Activated CD4-positive, alpha-beta T cell treated with anti-CD3 and anti-CD28 coated beads, Interleukin-2, Interleukin-6, amounts not matched to agents 100 ng/mL and 50 ng/mL, durations not matched to agents 16 hours and 8 hours (primary cell): Measurements from ENCODE around the gene CELSR1.

Source experiments
- DNase-seq: peaks from one replicate; pipeline ENCODE4 v3.0.0-alpha.2; 2020

CELSR1 gene

GRCh38 chr22:46549971-46550641 lies 12.7 kb upstream of the CELSR1 start:
- no peak for DNase-seq

GRCh38 chr22:46549563-46549840 lies 12.1 kb upstream of the CELSR1 start:
- no peak for DNase-seq

GRCh38 chr22:46547883-46548244 lies 10.4 kb upstream of the CELSR1 start:
- DNase-seq: no peak

GRCh38 chr22:46547179-46547882 lies 9.9 kb upstream of the CELSR1 start:
- no peak for DNase-seq

GRCh38 chr22:46546466-46547178 lies 9.2 kb upstream of the CELSR1 start:
- DNase-seq: no peak

- DNase-seq: no peak
Observed at GRCh38 chr22:46545086-46545792, 7.8 kb upstream of the CELSR1 start.

- DNase-seq: peak; percentile 78
Observed at GRCh38 chr22:46542011-46542985, 4.9 kb upstream of the CELSR1 start.

- DNase-seq: no peak
Observed at GRCh38 chr22:46541536-46541935, 4.1 kb upstream of the CELSR1 start.

- no peak for DNase-seq
Observed at GRCh38 chr22:46540874-46541273, 3.5 kb upstream of the CELSR1 start.

- no peak for DNase-seq
Observed at GRCh38 chr22:46539169-46539568, 1.7 kb upstream of the CELSR1 start.

- no peak for DNase-seq
Observed at GRCh38 chr22:46538814-46539160, 1.4 kb upstream of the CELSR1 start.

- DNase-seq: no peak
Observed at GRCh38 chr22:46537946-46538813, 760 bp upstream of the CELSR1 start.

- DNase-seq: no peak
Observed at GRCh38 chr22:46536537-46537224, 739 bp downstream of the CELSR1 start.

GRCh38 chr22:46535876-46536536 lies 1.4 kb downstream of the CELSR1 start:
- no peak for DNase-seq

- DNase-seq: no peak
Observed at GRCh38 chr22:46534901-46535630, 2.4 kb downstream of the CELSR1 start.

GRCh38 chr22:46534177-46534776 lies 3.1 kb downstream of the CELSR1 start:
- no peak for DNase-seq

- no peak for DNase-seq
Observed at GRCh38 chr22:46533070-46533833, 4.2 kb downstream of the CELSR1 start.

GRCh38 chr22:46532416-46532815 lies 5.0 kb downstream of the CELSR1 start:
- DNase-seq: no peak
